Measurements from ENCODE around the gene ARHGAP15.

Gene ARHGAP15

DNA sequence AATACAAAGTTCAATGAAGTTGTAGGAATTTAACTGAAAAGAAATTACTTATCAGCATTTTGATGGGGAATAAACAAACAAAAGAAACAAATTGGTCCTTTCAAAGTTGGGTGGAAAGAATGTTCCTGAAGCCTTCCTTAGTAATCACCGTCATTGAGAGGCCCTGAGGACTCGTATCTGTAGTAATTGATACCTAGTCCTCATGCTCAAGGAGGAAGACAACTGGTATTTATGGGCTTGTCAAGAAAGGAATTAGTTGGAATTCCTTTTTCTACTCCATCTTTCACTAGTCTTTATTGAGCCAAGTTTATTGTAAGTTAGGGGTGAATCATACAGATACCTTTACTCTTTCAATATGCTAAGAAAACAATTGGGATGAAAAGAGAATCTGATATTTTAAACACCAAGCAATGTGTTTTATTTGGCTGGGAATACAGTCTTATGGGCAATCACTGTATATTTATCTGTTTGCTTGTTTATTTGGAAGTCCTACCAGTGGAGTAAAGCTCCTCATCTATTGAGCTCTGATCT, 324.8 kb downstream of the ARHGAP15 start:
- no peak for DNase-seq (ENCODE audit: low read depth in 2 of 2)

DNA sequence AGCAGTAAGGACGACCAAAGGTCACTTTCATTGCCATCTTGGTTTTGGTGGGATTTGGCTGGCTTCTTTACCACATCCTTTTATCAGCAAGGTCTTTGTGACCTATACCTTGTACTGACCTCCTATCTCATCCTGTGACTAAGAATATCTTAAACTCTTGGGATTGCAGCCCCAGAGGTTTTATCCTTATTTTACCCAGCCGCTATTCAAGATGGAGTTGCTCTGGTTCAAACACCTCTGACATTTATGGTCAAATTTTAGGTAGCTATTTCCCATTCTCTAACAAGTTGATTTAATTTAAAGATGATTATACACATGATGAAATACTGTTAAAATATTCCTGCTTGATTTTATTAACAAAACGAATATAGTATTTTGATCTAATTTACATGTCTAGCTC, 326.1 kb downstream of the ARHGAP15 start:
- DNase-seq (ENCODE audit: low read depth in 2 of 2) = no peak

DNA sequence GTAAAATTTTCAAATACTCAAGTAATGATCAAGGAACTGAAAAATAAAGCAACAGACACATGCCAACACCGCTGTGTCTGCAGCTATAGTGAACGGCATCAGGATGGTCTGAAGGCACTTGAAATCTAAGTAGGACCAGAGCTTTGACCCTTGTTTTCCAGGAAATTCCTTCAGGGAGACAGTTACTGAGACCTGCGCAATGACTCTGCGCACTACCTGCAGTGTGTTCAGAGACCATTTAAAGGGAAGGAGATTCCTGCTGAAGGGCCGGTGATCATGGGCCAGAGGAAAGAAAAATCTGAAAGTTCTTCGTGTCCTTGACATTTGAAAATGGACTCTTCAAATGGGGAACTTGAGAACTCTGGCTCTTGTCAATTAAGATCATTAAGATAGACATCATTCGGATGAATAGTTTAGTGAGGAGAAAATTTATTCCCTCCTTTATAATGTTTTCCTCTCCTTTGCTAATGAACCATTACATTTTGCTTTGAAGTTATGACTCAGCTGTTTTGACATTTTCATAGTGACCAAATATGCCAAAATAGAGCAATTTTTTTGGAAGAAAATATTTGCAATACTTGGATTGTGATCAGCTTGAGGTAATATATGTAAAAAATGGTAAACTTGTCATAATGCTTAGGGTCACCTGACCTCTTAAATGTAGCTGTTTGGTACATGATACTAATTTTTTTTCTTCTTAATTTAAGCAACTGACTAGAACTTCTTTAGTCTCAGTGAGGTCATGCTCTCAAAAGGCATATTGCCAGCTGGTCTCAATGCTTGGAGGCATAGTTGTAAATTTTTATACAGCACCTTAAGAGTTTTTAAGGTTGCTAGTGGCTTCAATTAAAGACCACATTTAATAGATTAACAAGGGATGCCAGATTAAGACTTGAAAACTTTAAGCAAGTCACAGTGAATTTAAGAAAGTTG, 329.3 kb downstream of the ARHGAP15 start:
- DNase-seq (ENCODE audit: low read depth in 2 of 2) = no peak

DNA sequence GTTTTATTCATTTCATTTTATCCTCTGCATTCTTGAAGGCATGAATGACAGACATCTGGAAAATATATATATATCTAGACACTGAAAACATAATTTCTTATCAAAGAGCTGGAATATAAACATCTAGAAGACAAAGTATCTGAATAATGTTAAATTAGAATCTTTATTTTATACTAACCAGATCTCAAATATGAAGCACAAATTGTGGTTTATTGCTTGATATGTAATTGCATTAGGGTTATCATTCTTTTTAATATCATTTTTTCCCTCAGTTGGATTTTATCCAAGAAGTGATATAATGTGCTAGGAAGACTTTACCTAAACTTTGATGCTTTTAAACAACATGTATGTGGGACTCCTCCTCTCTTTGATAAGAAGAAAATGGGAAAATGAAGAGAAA, 331.2 kb downstream of the ARHGAP15 start:
- no peak for DNase-seq (ENCODE audit: low read depth in 2 of 2)

DNA sequence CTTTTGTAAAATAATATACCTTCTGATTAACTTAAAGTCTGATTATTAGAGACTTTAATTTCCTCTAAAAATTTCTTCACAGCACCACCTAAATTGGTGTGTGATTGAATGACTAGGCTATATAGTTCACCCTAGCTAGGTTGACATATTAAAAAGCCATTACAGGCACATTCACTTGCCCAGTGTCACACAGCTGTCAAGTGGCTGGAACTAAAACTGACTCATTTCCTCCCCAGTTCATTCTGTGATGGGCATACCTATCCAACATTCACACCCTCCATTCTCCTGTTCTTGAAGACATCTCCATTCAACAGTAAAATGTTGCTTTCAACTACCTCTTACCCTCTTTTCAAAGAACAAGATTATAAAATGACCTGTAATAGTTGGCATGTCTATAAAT, 334.5 kb downstream of the ARHGAP15 start:
- DNase-seq (ENCODE audit: low read depth in 2 of 2) = no peak

DNA sequence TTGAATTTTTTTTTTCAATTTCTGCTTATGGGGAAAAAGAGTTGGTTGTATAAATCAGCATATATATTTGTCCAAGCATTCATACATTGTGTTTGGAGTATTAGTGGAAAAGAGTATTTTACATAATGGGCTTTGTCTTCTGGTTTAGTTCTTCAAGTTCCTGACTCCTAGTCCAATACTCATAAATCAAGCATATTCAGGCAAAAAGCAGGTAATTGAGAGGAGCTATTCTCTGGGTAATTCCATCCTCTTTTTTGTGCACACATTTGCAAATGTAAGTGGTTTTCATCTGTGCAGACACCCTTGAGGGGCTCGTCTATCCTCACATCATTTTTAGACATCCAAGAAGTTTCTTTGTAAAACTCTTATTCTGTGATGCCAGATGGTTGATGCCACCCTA, 337.2 kb downstream of the ARHGAP15 start:
- no peak for DNase-seq (ENCODE audit: low read depth in 2 of 2)

DNA sequence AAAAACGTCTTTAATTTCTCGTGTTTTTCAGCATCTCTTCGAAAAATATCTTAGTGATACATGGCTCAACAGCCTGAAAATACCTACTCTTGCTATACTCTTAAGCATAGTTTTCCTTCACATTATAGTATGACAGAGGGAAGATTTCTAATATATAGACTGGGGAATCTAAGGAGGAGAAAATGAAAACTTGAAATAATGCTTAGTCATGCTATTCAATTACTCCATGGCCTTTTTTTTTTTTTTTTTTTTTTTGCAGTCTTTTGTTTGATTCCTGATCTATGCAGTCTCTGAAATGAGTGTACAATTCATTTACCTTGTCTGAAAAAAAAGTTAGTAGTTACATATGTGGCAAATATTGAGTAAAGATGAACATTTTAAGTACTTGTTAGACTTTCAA, 337.8 kb downstream of the ARHGAP15 start:
- DNase-seq (ENCODE audit: low read depth in 2 of 2) = no peak

DNA sequence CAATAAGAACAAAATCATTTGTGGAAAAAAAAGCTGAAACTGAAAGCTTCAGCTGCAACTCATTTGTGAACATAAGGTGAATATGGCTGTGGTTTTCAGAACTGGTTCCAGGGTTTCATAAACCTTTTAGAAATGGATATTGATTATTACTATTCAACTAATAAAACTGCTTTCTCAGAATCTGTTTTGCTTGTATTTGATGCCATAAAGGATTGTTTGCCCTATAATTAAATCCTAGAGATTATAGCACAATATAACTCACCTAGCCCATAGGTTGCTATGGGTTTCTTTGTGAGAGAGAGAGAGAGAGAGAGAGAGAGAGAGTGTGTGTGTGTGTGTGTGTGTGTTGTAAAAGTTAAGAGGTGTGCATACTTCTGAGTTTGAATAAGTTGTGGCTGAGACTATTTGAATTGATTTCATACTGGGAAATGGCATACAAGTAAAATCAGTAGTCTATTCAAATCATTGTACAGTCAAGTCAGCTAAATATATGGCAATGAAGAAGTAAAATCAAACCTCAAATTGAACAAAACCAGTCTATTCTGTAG, 339.2 kb downstream of the ARHGAP15 start:
- DNase-seq (ENCODE audit: low read depth in 2 of 2) = no peak

DNA sequence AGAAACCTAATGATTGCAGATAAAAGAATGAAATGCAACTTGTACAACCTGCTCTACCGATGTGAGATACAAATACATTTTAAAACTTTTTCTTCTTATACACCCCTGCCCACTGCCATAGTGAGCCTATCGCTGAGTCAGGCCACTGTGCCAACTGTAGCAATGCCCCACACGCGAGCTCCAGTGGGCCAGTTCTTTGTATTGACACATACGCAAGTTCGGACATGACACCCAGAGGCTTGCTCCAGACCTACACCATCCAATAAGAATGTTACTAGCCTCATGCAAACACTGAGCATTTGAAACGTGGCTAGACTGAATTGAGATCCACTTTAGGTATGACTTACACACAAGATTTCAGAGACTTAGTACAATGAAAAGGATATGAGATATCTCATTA, 340.1 kb downstream of the ARHGAP15 start:
- no peak for DNase-seq (ENCODE audit: low read depth in 2 of 2)

DNA sequence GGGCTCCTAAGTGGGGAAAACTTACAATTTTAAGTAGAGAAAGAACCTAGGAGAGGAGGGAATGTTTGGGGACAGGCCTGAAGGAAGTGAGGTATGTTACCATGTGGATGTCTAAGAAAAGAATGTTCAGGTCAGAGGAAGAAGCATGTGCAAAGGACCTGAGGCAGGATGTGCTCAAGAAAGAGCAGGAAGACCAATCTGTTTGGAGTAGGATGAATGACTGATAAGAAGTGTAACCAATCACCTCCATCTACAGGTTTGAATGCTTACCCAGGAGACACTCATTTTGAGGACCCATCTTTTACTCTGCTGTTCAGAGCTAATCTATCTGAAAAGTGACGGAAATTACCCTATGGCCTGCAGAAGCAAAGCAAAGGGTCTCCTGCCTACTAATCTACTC, 342.3 kb downstream of the ARHGAP15 start:
- DNase-seq (ENCODE audit: low read depth in 2 of 2) = no peak

DNA sequence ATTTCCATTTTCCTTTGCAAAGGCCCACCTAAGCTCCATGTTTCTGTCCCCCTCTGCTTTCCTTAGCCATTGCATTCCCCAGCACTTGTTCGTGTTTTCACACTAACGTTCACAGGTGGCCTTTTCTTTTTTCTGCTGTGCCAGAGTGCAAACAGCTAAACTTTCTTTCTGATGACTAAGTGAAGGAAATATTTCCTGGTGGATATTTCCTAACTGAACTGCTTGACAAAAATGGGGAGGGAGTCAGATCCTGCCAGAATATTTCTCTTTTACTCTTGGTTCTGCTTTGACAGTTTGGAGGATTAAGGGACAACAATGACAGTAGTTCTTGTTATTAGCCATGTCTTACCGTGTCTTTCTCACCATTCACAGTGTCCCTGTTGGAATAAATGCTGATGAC, 344.0 kb downstream of the ARHGAP15 start:
- DNase-seq (ENCODE audit: low read depth in 2 of 2) = no peak

DNA sequence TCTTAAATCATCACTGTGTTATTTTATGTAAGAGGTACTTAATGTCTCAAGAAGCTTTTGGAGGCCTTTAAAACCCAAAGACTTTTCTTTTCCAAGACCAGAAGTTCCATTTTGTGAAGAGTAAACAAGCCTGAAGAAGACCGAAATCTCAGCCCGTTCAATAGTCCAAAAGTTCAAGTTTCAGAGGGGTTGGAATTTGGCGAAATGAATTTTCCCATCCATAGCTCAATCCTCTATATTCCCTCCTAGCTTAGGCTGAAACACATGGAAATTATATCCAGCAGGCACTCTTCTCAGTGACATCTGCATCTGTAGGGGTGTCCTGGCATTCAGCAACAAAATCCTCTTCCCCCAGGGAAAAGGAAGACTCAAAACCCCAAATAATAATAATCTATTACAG, 344.6 kb downstream of the ARHGAP15 start:
- no peak for DNase-seq (ENCODE audit: low read depth in 2 of 2)

DNA sequence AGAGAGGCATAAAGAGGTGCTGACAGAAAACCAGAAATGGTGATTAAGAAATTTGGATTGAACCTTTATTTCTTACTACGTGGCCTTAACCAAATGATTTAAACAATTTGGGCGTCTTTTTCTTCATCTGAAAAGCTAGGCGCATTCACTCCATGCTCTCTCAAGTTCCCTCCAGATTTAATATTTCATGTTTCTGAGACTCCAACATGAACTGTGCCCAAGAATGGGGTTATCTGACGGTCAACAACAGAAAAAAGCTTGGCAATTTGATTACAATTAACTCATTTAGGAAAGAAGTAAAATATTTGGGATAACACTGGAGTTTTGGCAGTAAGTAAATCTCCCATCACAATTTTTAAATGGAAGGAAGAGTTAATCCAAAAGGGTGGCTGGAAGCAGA, 345.4 kb downstream of the ARHGAP15 start:
- DNase-seq (ENCODE audit: low read depth in 2 of 2) = no peak

DNA sequence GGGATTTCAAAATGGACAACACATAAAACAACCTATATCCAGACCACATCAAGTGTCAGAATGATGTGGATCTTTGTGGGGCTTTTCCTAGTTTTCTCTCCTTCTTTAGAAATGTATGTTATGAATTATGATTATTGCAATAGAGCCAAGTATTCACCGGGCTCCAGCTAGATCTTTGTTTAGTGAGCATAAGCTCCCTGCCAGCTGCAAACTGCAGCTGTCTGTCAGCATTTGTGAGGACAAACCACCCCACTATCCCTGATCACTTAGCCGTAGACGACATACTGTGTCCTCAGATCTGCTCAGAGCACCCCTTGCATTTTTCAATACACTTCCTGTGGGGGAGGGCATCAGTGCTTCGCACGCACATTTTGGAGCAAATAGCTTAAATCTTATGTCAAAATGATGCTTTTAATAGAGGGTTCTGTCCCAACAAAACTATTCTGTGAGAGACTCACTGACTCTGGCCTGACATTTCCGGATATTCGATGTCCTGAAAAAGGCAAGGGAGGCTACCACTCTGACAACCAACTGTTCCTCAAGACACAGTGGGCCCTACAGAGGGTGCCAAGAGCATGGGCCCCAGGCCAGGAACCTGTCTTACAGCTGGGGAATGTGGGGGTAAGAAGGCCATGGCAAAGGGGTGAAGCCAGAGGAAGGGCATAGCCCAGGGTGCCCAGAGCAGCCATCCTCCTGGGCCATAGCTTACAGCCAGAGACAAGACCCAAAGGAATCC, 346.0 kb downstream of the ARHGAP15 start:
- DNase-seq (ENCODE audit: low read depth in 2 of 2) = no peak

DNA sequence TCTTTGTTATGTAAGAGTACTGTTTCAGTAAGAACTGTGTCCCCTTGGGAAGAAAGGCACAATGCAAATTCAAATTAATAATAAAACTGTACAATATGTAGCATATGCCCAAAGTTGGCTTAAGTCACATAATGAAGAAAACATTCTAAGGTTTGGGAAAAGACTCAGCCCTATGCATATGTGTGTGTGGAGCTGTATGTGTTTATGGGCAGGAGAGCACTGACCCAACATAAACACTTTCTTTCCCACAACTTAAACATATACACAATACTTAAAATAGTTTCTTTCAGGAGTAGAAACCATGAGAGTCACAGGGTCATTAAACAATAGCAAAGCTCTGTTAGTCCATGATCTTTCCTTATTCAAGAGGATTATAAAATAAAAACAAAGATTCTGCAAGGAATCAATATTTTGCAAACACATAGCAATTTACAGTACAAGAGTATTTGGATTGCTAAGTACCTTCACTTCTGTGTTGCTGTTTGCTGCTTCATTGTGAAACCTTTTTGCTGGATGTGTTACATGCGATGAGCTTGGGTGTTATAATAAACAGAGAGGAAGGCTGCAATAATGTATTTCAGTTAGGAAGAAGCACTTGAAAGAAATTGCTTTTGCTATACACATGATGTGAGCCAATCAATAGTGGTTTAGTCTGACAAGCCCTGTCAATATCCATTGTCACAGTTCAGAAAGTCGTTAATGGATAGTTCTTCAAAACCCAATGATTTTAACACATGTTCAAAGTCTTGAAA, 347.3 kb downstream of the ARHGAP15 start:
- no peak for DNase-seq (ENCODE audit: low read depth in 2 of 2)

DNA sequence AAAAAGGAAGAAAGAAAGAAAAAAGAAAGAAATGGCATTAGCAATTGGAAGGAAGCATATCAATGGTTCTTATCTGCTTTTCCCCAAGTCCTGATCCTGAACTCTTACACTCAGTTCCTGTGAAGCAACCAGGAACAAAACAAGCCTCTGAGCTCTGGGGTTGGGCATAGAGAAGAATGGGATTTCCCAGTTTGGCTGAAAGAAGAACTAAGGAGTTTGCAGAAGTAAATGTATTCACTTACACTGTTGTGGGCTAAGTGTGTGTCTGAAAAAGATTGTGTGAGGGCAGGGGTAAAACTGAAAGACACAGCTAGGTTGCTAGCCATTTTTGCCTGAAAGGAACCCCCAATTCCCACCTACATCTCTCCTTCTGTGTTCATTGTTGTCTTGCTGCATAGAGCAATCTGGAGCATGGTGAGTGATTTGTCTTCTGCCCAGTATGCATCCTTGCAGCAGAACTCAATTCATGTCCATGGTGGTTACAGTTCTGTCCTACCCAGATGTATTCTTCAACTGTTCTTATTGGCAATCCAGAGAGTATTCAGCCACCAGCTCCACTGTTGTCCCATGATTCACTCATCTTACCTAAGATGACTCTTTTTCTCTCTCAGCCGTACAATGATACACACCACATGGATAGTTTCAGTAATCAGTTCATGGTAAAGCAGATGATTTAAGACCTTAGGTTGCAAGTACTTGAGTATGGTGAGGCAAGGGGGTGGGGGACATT, 348.7 kb downstream of the ARHGAP15 start:
- no peak for DNase-seq (ENCODE audit: low read depth in 2 of 2)

DNA sequence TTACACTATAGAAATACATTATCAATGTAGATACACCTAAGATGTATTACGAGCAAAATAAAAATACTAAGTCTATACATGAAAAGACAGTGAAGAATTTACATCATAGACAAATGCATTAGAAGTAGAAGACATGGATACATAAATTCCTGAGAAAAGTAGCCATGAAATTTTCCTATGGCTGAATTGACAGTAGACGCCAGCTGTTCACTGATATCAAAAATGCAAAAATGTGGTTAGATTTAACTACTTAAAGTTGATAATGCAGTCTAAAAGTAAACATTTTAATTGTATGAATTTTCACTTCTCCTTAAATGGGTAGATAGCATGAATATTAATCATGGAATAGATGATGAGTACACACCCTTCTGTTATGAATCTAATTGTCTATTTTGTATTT, 350.9 kb downstream of the ARHGAP15 start:
- no peak for DNase-seq (ENCODE audit: low read depth in 2 of 2)

DNA sequence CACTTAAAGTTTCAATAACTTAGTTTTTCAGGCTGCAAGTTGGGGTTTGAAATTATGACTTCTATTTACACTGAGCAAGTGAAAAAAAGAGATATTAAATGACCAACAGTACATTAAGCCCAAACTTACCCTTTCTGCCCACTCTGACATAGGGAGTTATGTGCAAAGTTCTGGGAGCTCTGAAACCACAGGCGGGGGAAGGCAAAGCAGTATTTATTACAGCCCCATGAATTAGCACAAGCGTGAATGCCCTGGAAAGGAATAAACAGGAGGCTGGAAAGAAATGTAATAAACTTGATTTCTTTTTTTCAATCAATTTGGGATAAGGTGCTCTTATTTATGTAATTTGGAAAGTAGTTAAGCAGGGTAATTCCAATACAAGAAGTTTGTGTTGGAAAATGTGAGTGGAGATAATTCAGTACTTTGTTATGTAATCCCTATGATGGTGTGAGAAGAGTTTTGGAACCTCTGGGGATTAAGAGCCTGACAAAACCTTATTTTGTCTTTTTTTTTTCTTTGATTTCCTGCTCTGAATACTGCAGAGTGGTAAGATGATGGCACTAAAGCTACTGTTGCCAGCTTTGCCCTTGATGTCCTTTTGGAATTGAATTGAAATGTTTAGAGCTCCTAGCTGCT, 351.5 kb downstream of the ARHGAP15 start:
- no peak for DNase-seq (ENCODE audit: low read depth in 2 of 2)

DNA sequence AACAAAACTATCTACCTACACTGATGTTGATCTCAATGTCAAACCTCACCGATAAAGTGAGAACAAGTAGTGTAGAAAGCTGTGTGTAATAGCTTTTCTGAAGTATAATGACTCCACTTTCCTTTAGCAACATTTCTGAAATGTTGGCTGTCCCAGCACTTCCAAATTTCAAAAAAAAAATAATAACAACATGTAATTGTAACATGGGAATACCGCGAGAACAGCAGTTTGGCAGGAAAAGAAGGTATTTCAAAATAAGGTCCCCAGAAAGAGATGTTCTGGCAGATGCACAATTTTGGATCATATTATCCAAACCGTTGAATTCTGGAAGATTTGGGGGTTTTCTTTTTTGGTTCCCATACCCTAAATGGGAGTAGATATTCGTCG, 352.0 kb downstream of the ARHGAP15 start:
- DNase-seq (ENCODE audit: low read depth in 2 of 2) = no peak

DNA sequence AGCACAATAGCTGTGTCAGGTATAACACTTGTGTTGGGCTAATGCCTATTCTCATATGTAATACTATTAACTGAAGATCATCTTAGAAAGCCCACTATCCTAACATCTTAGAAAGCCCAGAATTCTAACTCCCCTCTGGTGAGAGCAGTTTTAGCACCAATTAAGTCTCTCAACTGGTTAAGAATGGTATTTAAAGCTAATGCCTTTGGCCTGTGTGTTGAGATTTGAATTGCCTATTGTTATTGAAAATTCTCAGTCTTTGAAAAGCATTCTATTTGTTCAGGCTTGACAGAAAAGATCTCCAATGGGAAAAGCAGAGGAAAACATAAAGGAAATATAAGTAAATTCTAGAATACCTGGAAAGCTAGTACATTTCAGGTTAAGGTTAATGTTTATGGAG, 352.5 kb downstream of the ARHGAP15 start:
- no peak for DNase-seq (ENCODE audit: low read depth in 2 of 2)

DNA sequence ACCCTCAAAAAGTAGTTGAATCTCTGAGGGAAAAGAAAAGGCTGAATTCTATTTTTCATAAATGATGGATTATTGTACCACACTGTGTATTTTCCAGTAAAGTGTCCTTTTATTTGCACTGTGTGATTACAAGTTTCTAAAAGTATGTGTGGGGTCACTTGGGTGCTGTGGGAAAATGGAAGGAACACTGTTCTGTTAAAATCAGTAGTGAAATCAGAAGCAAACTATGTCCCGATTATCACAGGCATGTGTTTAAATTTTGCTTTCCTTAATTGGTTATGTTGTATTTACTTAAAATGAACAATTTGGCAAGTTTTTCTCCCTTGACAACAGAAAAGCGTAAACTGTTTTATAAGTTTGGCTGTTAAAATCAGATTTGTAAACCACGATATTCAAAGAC, 353.1 kb downstream of the ARHGAP15 start:
- DNase-seq (ENCODE audit: low read depth in 2 of 2) = no peak
